ENCODE results near the gene PRKN. TPM values are rescaled to one million over a fixed set of nuclear protein-coding genes. Genes with fewer than 3 reads are reported as not detected.

Gene PRKN
- total RNA-seq, 4 donors from 2014 or later, result 4.5 to 12.3 (median 9.0) TPM

DNA sequence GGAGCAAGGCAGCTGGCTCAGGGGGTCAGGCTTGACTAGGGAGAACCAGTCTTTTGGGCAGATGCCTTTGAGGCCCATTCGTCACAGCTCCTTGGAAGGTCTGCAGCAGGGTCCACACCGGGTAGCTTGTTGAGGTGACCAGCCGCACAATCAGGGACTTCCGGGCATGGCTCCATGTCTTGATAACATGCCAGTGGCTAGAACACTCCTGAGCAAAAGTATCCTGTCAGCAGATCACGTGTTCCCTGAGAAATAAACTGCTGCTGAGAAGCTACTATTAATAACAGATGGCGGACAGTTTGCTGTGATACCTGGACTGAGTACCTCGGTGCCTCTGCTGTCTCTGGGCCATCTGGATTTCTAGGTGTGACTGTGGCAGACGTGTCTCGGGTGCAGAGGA lies 235.9 kb downstream of the PRKN start:
- Histone ChIP-seq H3K36me3 (no peaks in the 10 kb centered on the region), H3K4me1 (no peaks in the 10 kb centered on the region), H3K27ac (no peak overlapping the region), H3K9me3 (no peaks in the 10 kb centered on the region), H3K4me3 (no peak overlapping the region), H3K27me3 (no peaks in the 10 kb centered on the region)
- 93% methylated on average over 9 of the region's 9 CpGs; no CpG with 5 or more reads in 1 of the 2 donors for WGBS, 2 donors (ENCODE audit: low coverage in 1 of 2)
- DNase-seq, result no peak
- in situ Hi-C loops (cut with MboI; ENCODE audit: low pct_ligation_motif_present in 1 of 4, low pct_unique_long_range_greater_than_20kb in 1 of 4, low sequenced_read_pairs in 3 of 4), result no loop called here
- TF ChIP-seq POLR2AphosphoS5 (IDR thresholded peaks at IDR 0.05) (no peak), POLR2A (IDR thresholded peaks at IDR 0.05) (no peak), EP300 (IDR thresholded peaks at IDR 0.05; ENCODE audit: low read depth) (no peak)
- TF ChIP-seq, protein P1, sequence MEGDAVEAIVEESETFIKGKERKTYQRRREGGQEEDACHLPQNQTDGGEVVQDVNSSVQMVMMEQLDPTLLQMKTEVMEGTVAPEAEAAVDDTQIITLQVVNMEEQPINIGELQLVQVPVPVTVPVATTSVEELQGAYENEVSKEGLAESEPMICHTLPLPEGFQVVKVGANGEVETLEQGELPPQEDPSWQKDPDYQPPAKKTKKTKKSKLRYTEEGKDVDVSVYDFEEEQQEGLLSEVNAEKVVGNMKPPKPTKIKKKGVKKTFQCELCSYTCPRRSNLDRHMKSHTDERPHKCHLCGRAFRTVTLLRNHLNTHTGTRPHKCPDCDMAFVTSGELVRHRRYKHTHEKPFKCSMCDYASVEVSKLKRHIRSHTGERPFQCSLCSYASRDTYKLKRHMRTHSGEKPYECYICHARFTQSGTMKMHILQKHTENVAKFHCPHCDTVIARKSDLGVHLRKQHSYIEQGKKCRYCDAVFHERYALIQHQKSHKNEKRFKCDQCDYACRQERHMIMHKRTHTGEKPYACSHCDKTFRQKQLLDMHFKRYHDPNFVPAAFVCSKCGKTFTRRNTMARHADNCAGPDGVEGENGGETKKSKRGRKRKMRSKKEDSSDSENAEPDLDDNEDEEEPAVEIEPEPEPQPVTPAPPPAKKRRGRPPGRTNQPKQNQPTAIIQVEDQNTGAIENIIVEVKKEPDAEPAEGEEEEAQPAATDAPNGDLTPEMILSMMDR (IDR thresholded peaks at IDR 0.05), result no peak
- intact Hi-C loops (cut with DNase I; ENCODE audit: low total_unique reads), result no loop called here

DNA sequence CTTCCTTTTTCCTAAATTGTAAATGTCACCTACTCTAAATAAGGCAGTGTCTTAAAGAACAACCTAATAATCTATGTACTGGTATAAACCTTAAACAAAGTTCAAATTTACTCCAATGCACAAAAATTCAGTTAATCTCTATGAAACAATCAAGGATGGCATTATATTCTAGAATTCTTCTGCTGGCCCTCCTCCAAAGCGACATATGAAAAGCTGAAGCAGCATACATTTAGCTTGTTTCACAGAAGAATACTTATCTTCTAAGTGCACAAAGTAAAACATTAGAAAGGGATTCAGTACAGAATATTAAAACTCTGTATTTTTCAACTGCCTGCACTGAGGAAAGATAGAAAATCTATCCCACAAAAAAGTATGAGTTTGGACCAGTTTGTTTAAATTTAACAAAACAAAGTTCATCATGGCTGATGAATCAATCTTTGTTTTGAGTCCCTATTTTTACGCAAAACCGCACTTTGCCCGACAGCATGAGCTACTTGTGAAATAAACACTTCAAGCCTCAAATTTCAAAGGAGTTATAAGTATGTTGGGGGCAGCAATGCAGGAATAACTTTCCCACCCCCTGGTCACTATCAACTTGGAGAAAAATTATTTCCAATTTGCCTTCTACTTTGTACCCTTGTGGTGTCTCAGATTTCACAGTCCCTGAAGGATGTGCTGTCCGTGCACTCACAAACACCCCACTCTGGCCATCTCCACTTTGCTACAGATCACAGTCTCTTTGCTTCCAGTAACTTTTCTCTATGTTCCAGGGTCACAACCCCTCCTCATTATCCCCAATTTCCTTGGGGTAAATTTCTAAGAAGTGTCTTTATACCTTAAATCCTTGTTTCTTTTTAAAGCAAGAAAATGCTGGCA lies 238.2 kb downstream of the PRKN start:
- Histone ChIP-seq H3K9me3 (no peaks in the 10 kb centered on the region), H3K27me3 (no peaks in the 10 kb centered on the region), H3K4me1 (no peaks in the 10 kb centered on the region), H3K4me3 (no peak overlapping the region), H3K36me3 (no peaks in the 10 kb centered on the region), H3K27ac (no peak overlapping the region)
- 85 to 89% methylated on average over 5 of the region's 5 CpGs for WGBS, 2 donors (ENCODE audit: low coverage in 1 of 2)
- TF ChIP-seq POLR2AphosphoS5 (IDR thresholded peaks at IDR 0.05), result no peak
- TF ChIP-seq POLR2A (IDR thresholded peaks at IDR 0.05), result no peak
- TF ChIP-seq EP300 (IDR thresholded peaks at IDR 0.05; ENCODE audit: low read depth), result no peak
- TF ChIP-seq, protein P1 (IDR thresholded peaks at IDR 0.05), result no peak
- no peak for DNase-seq
- in situ Hi-C loops (cut with MboI; ENCODE audit: low pct_ligation_motif_present in 1 of 4, low pct_unique_long_range_greater_than_20kb in 1 of 4, low sequenced_read_pairs in 3 of 4), result no loop called here
- intact Hi-C loops (cut with DNase I; ENCODE audit: low total_unique reads), result no loop called here

DNA sequence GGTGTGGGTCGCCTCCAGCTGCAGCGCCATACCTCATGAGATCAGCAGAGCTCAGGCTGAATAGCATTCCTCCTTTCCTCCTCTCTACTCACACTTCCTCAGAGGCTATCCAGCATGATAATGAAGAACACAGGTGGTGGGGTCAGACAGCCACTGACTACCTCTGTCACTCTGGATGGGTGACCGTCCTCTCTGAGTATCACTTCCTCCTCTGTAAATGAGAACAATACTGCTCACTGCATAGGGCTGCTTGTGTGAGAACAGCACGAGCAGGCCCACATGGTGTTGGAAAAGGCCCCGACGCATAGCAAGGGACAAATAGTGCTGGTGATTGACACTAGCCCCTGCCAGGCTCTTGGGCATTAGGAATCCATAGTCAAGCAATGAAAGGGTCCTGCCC lies 239.1 kb downstream of the PRKN start:
- WGBS, 2 donors (ENCODE audit: low coverage in 1 of 2), result 86% methylated on average over 6 of the region's 6 CpGs; no CpG with 5 or more reads in 1 of the 2 donors
- Histone ChIP-seq H3K4me1 (no peaks in the 10 kb centered on the region), H3K36me3 (no peaks in the 10 kb centered on the region), H3K27ac (no peak overlapping the region), H3K4me3 (no peak overlapping the region), H3K27me3 (no peaks in the 10 kb centered on the region), H3K9me3 (no peaks in the 10 kb centered on the region)
- TF ChIP-seq POLR2AphosphoS5 (IDR thresholded peaks at IDR 0.05) (no peak), POLR2A (IDR thresholded peaks at IDR 0.05) (no peak), EP300 (IDR thresholded peaks at IDR 0.05; ENCODE audit: low read depth) (no peak)
- TF ChIP-seq, protein P1 (IDR thresholded peaks at IDR 0.05), result no peak
- in situ Hi-C loops (cut with MboI; ENCODE audit: low pct_ligation_motif_present in 1 of 4, low pct_unique_long_range_greater_than_20kb in 1 of 4, low sequenced_read_pairs in 3 of 4), result no loop called here
- intact Hi-C loops (cut with DNase I; ENCODE audit: low total_unique reads), result no loop called here
- no peak for DNase-seq

DNA sequence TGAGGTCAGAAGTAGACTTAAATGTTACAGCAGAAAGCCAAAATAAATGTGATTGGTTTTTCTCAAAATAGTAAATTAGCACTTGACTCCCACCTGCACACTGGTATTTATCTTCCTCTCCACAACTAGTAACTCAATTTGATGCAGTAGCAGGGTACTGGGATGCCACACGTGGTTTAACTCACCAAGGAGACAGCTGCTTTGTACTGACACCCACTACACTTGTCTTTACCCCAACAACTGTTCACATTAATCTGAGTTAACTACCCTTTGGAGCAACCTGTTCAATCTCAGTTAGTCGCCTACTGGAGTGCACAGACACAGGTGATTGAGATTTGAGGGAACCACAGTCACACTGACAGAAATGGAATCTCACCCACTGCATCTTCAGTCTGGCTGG lies 242.1 kb downstream of the PRKN start:
- no peaks in the 10 kb centered on the region for H3K36me3 ChIP-seq
- intact Hi-C loops (cut with DNase I; ENCODE audit: low total_unique reads), result no loop called here
- H3K27ac ChIP-seq, result no peak overlapping the region
- 61 to 86% methylated on average over 2 of the region's 2 CpGs for WGBS, 2 donors (ENCODE audit: low coverage in 1 of 2)
- no peaks in the 10 kb centered on the region for H3K27me3 ChIP-seq
- H3K4me3 ChIP-seq, result peak overlapping the region in 1 of 4 donors; percentile 3
- in situ Hi-C loops (cut with MboI; ENCODE audit: low pct_ligation_motif_present in 1 of 4, low pct_unique_long_range_greater_than_20kb in 1 of 4, low sequenced_read_pairs in 3 of 4), result no loop called here
- no peak for DNase-seq
- no peak for TF ChIP-seq POLR2A (IDR thresholded peaks at IDR 0.05)
- TF ChIP-seq, protein P1 (IDR thresholded peaks at IDR 0.05), result no peak
- TF ChIP-seq EP300 (IDR thresholded peaks at IDR 0.05; ENCODE audit: low read depth), result no peak
- no peak for TF ChIP-seq POLR2AphosphoS5 (IDR thresholded peaks at IDR 0.05)
- H3K4me1 ChIP-seq, result no peaks in the 10 kb centered on the region
- no peaks in the 10 kb centered on the region for H3K9me3 ChIP-seq
